HG02885 (cell line): ENCODE results near the gene CAPN11.
"Not testable (repeated sequence)": the region's sequence is repeated elsewhere in the genome, so short reads cannot be mapped to it uniquely, and the experiment has no call there.

Experiments used
- ATAC-seq: cut with Tn5 transposase; IDR thresholded peaks from one replicate; pipeline ENCODE4 v1.9.1; 2021; ENCODE audit warnings: mild to moderate bottlenecking; ENCODE audit not compliant: unreplicated experiment, poor library complexity

Gene CAPN11

DNA sequence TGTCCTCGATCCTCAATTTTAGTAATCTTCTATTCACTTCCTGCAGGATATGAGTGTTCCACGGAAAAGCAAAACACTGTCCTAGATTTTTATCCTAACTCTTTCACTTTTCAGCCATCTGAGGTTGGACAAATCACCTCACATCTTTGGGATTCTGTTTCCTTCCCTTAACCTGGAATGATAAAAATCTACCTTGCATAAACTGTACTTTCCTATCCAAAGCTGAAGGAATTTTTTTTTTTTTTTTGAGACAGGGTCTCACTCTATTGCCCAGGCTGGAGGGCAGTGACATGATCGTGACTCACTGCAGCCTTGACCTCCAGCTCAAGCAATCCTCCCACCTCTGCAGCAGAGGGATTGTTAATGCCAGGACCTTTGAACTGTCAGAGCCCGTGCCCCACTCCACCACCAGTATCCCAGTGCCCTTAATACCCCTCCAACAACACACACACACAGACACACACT lies 20.5 kb downstream of the CAPN11 start:
- ATAC-seq: no peak

DNA sequence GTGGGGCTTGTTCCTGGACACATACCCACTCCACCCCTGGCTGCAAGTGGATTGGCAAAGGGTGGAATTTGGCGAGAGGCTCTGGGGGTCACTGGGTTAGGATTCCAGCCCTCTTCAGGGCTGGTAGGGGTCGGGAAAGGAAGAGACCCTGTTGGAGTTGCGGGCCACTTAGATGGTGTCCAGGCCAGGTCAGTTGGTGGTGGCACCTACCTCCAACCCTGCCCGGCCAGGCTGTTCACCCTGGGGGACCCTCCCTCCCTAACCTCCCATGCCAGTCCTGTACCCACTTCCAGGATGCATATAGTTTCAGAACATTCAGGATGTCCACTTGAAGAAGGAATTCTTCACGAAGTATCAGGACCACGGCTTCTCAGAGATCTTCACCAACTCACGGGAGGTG lies 21.0 kb downstream of the CAPN11 start:
- ATAC-seq: no peak

DNA sequence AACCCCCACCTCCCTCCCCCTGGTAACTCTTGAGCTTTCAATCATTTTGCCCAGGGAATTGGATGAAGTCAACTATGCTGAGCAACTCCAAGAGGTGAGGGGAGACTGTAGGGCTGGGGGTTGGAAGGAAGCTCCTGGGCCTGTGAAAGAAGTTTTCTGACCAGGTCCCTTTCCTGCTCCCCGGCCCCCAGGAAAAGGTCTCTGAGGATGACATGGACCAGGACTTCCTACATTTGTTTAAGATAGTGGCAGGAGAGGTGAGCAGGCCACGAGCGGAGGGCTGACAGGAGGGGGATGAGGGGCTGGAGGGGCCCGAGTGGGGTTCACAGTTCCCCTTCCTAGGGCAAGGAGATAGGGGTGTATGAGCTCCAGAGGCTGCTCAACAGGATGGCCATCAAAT lies 21.8 kb downstream of the CAPN11 start:
- ATAC-seq: no peak

DNA sequence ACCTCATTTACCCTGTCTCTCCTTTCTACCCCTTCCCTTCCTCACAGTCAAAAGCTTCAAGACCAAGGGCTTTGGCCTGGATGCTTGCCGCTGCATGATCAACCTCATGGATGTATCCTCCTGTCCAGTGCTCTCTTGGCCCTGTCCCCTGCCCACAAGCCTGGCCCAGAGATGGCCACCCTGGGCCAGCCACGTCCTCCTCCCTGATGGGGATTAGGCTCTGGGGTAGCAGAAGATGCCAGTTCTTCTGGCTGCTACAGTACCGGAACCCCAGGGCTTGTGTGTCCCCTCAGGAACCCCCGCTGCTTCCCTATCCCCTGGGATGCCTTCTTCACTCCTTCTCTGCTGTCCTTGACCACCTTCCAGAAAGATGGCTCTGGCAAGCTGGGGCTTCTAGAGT lies 22.3 kb downstream of the CAPN11 start:
- ATAC-seq: no peak

DNA sequence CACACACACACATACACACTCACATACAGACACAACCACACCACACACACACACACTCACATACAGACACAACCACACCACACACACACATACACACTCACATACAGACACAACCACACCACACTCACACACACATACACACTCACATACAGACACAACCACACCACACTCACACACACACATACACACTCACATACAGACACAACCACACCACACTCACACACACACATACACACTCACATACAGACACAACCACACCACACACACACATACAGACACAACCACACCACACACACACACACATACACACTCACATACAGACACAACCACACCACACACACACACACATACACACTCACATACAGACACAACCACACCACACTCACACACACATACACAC lies 23.2 kb downstream of the CAPN11 start:
- ATAC-seq: not testable (repeated sequence)

DNA sequence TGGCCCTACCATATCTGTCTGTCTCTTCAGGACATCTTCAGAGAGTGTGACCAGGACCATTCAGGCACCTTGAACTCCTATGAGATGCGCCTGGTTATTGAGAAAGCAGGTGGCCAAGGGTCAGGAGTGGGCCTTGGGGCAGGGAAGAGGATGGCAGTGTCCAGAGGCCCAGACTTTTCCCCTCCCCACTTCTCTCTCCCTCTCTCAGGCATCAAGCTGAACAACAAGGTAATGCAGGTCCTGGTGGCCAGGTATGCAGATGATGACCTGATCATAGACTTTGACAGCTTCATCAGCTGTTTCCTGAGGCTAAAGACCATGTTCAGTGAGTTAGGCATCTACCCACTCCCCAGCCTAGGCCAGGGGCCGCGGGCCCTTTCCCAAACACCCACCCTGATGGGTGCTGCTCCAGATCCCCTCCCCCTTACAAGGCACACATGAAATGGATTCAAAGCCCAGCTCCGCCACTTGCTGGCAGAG lies 24.3 kb downstream of the CAPN11 start:
- ATAC-seq: no peak

DNA sequence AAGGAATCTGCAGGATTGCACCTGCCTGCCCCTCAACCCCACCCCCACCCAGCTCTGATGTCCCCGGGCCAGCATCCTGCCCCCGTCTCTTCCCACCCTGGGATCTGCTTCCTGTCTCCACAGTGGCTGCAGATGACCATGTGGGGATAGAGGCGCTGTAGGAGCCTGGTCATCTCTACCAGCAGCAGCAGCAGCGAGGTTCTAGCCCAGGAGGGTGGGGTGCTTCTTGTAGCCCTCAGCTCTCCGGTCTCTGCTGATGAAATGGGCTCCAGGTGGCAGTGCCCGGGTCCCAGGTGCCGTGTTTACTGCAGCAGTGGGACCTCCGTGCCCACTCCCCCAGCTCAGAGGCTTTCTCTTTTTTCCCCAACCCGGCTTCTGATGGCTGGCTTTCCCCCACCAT lies 25.2 kb downstream of the CAPN11 start:
- ATAC-seq: no peak

DNA sequence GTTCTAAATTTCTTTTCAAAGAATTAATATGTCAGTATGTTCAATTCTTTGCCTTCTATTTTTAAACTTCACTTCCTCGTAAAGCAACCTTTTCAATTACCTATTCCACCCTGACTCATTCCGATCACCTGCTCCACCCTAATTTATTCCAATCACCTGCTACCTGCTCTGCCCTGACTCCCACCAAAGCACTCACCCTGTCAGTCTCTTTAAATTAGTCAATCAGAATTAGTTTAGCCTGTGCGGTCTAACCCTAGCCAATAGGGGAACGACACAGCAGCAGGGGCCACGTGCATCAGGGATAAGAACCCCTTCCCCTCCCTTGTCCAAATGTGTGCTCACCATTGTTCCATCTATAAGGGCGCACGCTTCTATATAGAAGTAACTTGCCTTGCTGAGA lies 26.7 kb downstream of the CAPN11 start:
- ATAC-seq: not testable (repeated sequence)

DNA sequence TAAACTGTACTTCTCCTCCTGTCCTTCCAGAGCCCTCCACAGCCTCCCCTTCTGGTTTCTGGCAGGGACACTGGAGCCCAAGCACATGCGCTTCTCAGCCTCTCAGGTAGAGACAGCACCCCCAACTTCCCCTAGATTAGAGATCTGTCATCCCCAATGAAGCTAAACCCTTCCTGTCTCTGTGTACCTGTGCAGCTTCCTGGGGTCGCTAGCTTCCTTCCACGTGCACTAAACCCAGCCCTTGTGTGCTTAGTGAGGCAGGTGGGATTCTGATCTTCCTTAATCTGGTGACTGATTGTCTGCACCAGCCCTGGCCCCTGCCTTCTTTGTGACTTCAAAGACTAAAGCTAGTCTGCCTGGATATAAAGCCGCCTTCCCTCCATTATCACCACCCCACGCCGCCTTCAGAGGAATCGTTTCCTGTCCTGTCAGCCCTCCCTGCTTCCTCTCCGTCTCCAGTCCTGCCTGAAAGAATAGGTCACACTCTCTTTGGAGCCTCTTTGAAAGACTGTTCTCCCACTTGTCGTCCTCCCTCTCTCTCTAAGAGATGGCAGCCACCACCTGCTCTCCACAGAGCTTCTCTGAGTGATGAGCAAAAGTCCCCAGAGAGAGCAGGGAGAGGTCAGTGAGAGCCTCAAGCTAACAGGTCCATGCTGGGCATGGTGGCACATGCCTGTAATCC lies 27.5 kb downstream of the CAPN11 start:
- ATAC-seq: no peak

DNA sequence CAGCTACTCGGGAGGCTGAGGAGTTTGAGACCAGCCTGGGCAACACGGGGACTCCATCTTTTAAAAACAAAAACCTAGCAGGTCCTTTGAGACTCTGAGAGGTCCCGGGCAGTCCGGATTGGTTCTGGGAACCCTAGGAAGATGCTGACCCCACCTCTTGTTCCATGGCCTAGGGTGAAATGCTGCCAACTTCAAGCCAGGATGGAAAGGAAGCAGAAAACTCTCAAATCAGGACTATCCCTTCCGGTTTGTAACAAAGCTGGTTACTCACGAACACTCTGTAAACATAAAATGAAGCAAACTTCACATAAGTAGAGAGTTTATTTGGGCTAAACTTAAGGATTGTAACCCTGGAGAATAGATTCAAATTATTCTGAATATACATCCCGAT lies 28.0 kb downstream of the CAPN11 start:
- no peak for ATAC-seq

DNA sequence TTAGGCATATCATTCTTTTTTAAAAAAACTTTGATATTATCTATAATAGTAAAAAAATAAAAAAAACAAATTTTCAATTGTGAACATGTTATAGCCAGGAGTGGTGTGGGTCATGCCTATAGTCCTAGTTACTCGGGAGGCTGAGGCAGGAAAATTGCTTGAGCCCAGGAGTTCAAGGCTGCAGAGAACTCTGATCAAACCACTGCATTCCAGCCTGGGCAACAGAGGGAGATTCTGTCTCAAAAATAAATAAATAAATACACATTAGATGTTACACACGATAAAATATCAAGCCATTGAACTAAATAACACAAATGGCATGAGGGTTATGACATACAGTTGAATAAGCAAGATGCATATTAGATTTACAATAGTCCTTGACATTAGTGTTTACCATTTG lies 30.2 kb downstream of the CAPN11 start:
- no peak for ATAC-seq

DNA sequence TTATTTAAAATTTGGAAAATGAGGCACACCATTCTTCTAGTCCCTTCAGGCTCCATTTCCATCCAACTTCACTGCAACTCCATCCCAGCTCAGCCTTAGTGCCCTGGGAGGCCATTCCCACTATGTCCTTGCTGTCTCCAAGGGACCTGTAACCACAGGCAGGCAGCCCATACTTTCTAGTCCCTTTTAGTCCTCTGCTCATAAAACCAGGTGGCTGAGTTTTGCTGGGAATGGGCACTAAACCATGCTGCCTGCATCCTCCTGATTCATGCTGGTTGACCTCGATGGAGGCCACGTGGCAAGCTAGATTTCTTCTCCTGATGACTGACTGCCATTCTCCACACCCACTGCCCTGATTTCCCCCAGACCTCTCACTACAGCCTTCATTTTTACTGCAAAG lies 30.6 kb downstream of the CAPN11 start:
- ATAC-seq: no peak

DNA sequence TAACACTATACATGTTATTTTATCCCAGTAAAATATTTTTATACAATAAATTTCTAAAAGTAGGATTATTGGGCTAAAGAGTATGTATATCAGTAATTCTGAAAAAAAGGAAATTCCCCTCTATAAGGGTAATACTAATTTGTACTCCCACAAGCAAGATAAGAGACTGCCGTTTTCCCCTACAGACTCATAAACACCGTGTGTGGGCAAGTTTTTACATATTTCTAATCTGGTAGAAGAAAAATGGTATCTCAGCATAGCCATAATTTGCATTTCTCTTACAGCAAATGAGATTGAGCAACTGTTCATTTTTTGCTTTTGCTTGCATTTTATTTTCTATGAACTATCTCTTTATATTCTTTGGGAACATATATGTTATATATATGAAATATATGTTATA lies 32.1 kb downstream of the CAPN11 start:
- peak; percentile 77 for ATAC-seq

DNA sequence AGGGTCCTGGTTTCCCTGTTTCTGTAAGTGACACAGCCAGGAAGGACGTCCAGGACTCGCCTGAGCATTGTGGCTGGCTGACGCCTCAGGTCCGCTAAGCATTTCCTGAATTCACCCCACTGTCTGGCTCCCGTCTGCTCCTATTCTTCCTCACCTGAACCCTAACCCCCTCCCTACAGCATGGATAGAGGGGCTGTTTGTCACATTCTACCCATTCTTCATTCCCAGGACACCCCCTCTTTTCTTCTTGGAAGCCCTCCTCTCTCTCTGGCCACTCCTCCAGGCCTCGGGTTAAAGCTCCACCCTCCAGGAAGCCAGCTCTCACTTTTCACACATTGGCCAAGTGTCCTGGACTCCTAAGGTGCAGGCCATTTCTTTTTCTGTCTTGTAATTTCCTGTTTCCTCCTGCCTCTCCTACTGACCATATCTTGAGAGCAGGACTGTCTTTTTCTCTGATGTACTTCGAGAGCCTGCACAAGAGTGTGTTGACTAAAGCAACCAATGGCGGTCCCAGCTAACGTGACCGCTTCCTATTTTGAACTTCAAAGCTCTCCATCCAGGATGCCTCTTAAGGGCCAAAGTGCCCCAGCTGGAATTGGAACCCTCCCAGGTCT lies 33.9 kb downstream of the CAPN11 start:
- no peak for ATAC-seq

DNA sequence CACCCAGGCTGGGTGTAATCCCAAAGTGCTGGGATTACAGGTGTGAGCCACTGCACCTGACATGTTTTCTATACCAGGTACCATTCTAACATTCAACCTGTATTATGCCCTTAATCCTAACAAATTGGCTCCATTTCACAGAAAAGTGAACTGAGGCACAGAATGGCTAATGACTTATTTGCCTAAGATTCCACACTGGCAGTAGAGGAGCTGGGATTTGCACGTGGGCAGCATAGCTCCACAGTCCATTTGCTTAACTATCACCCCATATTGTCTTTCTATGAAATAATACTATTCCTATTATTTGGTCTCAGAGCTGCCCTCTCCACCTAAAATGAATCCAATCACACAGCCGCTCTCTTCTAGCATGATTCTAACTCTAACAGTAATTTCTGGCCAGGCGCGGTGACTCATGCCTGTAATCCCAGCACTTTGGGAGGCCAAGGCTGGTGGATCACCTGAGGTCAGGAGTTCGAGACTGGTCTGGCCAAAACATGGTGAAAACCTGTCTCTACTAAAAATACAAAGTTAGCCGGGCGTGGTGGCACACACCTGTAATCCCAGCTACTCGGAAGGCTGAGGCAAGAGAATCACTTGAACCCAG lies 34.8 kb downstream of the CAPN11 start:
- no peak for ATAC-seq

DNA sequence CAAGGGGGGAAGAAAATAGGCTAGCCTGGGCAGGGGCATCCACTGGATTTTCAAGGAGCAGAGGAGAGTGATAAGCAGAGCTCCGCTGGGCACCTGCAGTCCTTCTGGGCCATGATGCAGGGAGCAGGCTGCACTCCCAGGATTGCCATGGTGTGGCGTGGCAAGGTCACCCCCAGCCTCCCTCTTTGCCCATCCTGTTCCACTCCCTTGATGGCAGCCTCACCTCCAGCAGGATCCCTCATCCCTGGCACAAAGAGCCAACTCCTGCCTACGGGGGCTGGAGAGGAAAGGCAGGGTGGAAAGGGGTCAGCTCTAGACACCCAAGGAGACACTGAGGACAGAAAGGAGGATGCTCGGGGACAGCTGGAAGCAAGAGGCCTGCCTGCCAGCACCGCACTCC lies 35.7 kb downstream of the CAPN11 start:
- no peak for ATAC-seq

DNA sequence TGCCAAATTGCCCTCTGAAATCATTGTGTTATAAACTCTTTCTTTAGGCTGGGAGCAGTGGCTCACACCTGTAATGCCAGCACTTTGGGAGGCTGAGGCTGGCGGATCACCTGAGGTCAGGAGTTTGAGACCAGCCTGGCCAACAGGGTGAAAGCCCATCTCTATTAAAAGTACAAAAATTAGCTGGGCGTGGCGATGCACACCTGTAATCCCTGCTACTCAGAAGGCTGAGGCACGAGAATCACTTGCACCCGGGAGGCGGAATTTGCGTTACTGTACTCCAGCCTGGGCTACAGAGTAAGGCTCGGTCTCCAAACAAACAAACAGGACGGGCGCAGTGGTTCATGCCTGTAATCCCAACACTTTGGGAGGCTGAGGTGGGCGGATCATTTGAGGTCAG lies 37.7 kb downstream of the CAPN11 start:
- not testable (repeated sequence) for ATAC-seq

DNA sequence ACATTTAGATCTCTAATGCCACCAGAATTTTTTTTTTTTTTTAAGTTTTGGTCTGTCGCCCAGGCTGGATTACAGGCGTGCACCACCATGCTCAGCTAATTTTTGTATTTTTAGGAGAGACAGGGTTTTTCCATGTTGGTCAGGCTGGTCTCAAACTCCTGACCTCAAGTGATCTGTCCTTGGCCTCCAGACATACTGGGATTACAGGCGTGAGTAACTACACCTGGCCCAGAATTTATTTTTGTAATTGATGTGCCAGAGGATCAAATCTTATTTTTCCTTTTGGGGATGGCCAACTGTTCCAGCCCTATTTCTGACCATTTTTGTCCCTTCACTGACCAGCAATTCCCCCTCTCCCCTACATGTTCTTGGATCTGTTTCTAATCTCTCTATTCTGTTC lies 40.1 kb downstream of the CAPN11 start:
- ATAC-seq: no peak

DNA sequence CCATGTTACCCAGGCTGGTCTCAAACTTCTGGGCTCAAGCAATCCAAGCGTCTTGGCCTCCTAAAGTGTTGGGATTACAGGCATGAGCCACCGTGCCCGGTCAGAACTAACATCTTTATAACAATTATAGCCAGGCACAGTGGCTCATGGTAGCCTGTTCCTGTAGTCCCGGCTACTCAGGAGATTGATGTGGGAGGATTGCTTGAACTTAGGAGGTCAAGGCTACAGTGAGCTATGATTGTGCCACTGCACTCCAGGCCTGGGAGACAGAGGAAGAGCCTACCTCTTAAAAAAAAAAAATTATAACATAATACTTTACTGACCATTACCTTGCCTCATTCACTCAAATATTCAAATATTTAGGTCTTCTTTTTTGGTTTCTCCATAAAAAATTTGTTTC lies 41.3 kb downstream of the CAPN11 start:
- no peak for ATAC-seq

DNA sequence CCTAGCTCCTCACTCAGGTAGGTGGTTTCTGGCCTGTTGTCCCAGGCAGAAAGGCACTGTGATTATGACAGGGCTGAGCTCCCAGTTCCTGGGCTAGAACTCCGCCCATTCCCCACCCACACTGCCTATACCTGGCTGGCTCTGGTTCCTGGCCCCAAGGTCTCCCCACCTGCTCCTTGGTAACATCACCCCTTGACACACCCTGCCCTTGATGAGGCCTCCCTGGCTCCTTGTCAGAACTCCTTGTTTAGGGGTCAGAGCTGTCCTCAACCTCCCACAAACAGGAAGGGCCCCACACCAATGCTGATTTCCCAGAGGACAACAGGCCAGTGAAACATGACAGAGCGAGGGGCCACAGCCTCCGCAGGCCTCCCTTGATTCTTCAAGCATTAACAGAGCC lies 42.6 kb downstream of the CAPN11 start:
- ATAC-seq: no peak

DNA sequence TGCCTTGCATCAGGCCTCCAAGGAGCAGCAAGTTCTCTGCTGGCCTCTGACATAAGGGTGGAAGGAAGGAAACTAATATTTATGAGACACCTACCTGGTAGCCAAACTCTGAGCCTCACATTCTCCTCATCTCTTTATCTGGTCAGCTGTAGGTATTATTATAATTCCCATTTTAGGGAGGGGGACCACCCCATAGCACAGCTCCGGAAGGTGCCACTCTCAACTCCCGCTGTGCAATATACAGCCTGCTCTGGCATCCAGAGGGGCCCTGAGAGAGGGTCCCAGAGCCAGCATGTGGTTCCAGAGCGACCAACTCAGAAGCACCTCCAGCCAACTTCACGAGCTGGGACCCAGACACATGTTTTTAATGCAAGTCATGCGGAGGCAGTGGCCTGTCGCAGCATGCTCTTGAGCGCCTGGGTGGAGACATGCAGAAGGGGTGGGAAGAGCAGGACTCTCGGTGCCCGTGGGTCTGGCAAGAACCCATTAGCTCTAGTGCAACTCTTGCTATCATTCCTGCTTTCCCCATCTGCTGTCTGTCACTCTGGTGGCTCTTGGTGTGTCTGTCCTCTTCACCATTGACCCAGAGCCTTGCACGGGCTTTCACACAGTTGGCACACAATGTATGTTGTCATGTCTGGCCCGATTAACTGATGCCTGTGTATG lies 43.2 kb downstream of the CAPN11 start:
- no peak for ATAC-seq
